ENCODE data around the gene PGF.

- TF ChIP-seq EZH2phosphoT487 (IDR thresholded peaks at IDR 0.05; ENCODE audit: insufficient read depth, low read depth) (no peak), EZH2 (IDR thresholded peaks at IDR 0.05; ENCODE audit: insufficient read depth, poor library complexity, severe bottlenecking) (no peak)
Observed at GRCh38 chr14:74898694-74899093, 56.7 kb downstream of the PGF start.

Measured in GM23248 (cell line).